Measurements from ENCODE around the gene MGST1. TPM values are rescaled to one million over a fixed set of nuclear protein-coding genes. Genes with fewer than 3 reads are reported as not detected.

Gene MGST1
- total and polyA plus RNA-seq, 4 donors = 84.6 to 2,615 (median 1,043) TPM

- WGBS = 81% methylated on average over 1 of the region's 1 CpG
- H3K4me1 ChIP-seq (ENCODE audit: control insufficient read depth in 4 of 4, insufficient read depth in 4 of 4, low read length in 3 of 4) = no peaks in the 10 kb centered on the region
These were observed 59.9 kb downstream of the MGST1 start for GRCh38 chr12:16407346-16407745.

More at GRCh38 chr12:16407346-16407745, 59.9 kb downstream of the MGST1 start:
- TF ChIP-seq RAD21 (IDR thresholded peaks at IDR 0.05) (no peak), RXRA (IDR thresholded peaks at IDR 0.05) (no peak), REST (IDR thresholded peaks at IDR 0.05) (no peak), MAX (IDR thresholded peaks at IDR 0.05) (no peak), FOXA2 (IDR thresholded peaks at IDR 0.05) (no peak), EGR1 (IDR thresholded peaks at IDR 0.05; ENCODE audit: low read depth in 2 of 2) (no peak), YY1 (IDR thresholded peaks at IDR 0.05) (no peak), GABPA (IDR thresholded peaks at IDR 0.05 in 1 of 2, conservative IDR thresholded peaks at IDR 0.05 in 1 of 2) (no peak), CTCF (IDR thresholded peaks at IDR 0.05; ENCODE audit: low read depth, low read length, missing input control) (no peak), HNF4G (IDR thresholded peaks at IDR 0.05) (no peak), FOXA1 (IDR thresholded peaks at IDR 0.05) (no peak)
- no peak overlapping the region for H3K4me3 ChIP-seq (ENCODE audit: low read depth in 1 of 3, low read length in 3 of 3)
- H3K36me3 ChIP-seq (ENCODE audit: control insufficient read depth in 4 of 4, insufficient read depth in 3 of 4, low read depth in 1 of 4, low read length in 3 of 4) = no peaks in the 10 kb centered on the region
- H3K9me3 ChIP-seq (ENCODE audit: control insufficient read depth in 4 of 4, low read length in 3 of 4) = no peaks in the 10 kb centered on the region
- no peaks in the 10 kb centered on the region for H3K27me3 ChIP-seq (ENCODE audit: control insufficient read depth in 4 of 4, insufficient read depth in 4 of 4, low read length in 3 of 4)
- H3K27ac ChIP-seq (ENCODE audit: low read depth in 1 of 2, low read length in 2 of 2) = no peak overlapping the region
- no peak for DNase-seq (ENCODE audit: low spot score)
- H3K9ac ChIP-seq (ENCODE audit: low read depth in 1 of 2, low read length in 2 of 2) = no peak overlapping the region

Other genes starting within 250 kb of the MGST1 start
- not detected for gene SLC15A5, start 70.0 kb upstream of the MGST1 start, total RNA-seq
- gene SLC15A5, start 70.0 kb upstream of the MGST1 start, polyA plus RNA-seq = not detected